Midbrain (tissue), 1 donor: ENCODE measurements around the gene UBE2G2.
"Not testable (repeated sequence)": the region's sequence is repeated elsewhere in the genome, so short reads cannot be mapped to it uniquely, and the experiment has no call there.

Experiments
- DNase-seq: peaks from one replicate; lab custom pipeline; 2025; lab: John Stamatoyannopoulos, UW

The UBE2G2 gene

DNA sequence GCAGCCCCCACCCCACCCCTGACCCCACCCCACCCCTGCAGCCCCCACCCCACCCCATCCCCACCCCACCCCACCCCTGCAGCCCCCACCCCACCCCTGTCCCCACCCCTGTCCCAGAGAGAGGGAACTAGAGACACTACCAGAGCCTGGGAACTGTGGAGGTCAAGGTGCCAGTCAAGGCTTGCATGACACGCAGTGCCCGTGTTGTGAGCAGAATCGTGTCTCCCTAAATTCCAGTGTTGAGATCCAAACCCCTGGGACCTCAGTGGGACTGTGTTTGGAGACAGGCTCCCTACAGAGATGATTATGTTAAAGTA, 34.7 kb upstream of the UBE2G2 start:
- DNase-seq, result no peak

DNA sequence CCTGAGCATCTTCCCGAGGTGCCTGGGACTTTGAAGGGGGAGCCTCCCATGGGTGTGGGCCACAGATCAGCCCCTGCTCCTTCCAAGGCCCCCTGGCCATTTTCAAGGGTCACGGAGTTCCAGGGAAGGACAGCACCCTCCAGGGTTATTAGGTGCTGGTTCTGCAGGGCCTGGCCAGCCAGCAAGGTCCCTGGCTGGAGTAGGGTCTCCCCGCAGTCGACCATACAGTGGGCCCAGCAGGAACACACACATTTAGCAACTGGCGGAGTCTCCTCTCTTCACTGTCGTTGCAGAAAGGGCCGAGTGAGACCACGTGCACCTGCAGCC, 34.0 kb upstream of the UBE2G2 start:
- no peak for DNase-seq

DNA sequence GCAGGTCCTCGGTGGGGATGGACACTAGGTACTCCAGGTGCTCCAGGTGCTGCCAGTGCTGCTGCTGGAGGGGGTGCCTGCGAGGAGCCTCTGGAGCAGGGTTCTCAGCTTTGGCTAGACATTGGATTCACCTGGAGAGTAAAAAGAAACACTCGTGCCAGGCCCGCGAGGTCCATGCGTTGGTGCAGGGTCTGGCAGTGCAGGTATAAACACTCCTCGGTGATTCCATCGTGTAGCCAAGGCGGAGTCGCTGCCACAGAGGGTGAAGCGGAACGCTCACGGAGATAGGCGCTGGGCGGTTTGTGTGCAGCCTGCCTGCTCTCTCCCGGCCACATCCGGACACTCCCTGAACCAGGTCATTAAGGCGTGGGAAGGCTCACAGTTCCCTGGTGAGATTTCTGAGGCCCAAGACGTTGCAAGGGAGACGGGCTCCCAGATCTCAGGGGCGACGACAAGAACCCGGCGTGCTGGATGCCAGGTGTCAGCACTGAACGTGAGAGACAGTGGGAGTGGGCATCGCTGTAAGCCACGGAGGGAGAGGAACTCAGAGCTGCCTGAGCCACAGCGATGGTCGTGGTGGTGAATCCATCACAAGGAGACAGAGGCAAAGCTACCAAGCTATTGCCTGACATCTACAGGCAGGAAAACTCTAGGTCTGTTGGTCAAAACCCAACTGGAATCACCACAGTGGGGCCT, 33.5 kb upstream of the UBE2G2 start:
- no peak for DNase-seq

DNA sequence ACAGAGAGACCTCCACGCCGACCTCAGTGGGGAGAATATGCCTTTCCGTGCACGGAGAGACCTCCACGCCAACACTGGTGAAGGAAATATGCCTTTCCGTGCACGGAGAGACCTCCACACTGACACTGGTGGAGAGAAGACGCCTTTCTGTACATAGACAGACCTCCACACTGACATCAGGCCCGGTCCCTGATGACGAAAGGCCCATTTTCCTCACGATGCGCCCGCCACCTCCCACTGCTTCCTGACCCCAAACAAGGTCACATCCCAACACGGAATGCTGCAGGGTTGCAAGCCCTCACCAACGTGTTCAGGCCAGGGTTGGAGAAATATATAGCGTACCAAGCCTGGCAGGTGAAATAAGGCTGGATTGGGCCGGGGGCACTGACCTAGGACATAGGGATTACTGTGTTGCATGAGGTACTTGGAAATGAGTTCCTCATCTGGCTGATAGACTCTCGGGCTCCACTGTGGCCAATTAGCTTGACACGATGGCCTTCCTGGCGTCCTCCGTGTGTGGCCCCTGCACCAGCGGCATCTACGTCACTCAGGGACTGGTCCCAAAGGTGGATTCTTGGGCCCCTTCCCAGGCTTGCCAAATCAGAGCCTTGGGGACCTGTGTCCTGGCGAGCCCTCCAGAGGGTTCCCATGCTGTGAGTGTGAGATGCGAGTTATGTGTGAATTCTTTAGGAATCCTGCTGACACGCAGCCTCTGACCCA, 32.8 kb upstream of the UBE2G2 start:
- DNase-seq, result no peak

DNA sequence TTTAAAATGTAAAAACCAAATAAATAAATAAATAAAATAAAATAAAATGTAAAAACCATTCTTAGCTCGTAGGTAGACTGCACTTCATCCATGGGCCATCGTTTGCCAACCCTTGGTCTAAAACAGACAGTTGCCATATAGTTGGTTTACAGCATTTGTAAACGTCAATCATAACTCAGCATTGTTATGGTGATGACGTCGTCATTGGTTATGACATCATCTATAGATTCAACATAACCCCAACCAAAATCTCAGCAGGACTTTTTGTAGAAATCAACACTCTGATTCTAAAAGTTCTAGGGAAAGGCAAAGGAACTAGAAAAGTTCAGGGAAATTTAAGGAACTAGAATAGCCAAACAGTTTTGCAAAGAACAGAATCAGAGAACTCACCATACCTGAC, 32.0 kb upstream of the UBE2G2 start:
- DNase-seq, result no peak

DNA sequence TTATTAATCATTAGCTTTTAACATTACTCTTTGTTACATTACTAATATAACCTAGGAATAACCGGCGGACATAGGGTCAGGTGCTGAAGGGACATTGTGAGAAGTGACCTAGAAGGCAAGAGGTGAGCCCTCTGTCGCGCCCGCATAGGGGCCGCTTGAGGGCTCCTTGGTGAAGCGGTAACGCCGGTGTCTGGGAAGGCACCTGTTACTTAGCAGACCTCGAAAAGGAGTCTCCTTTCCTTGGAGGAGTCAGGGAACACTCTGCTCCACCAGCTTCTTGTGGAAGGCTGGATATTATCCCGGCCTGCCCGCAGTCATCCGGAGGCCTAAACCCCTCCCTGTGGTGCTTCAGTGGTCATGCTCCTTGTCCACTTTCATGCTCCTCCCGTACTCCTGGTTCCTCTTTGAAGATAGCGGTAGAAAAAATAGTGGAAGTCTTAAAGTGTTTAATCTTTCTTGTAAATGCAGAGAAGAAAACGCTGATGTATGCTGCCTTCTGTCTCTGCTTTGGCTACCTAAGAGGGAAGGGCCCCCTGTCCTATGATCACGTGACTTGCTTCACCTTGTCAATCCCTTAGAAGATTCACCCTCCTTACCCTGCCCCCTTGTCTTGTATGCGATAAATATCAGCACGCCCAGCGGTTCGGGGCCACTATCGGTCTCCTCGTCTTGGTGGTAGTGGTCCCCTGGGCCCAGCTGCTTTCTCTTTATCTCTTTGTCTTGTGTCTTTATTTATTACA, 31.1 kb upstream of the UBE2G2 start:
- DNase-seq, result not testable (repeated sequence)

DNA sequence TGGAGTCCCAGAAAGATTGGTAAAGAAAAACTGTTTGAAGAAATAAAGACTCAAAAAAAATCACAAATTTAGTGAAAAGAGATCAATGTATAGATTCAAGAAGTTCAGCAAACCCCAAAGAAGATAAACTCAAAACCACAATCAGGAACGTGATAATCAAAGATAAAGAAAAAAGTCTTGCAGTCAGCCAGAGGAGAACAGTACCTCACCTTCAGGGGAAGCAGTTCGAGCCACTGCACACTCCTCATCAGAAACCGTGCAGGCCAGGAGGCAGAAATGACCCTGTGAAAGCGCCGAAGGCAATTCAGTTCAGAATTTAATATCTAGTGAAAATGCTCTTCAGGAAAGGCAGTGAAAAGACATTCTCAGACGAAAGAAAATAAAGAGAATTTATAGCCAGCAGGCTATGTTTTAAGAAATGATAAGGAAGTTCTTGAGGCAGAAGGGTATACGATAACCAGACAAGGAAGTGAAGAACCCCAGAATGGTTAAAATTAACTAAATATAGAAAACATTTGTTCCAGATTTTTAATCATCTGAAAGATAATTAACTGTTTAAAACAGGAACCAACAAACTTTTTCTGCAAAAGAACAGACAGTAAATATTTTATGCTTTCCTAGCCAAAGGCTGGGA, 29.7 kb upstream of the UBE2G2 start:
- no peak for DNase-seq

DNA sequence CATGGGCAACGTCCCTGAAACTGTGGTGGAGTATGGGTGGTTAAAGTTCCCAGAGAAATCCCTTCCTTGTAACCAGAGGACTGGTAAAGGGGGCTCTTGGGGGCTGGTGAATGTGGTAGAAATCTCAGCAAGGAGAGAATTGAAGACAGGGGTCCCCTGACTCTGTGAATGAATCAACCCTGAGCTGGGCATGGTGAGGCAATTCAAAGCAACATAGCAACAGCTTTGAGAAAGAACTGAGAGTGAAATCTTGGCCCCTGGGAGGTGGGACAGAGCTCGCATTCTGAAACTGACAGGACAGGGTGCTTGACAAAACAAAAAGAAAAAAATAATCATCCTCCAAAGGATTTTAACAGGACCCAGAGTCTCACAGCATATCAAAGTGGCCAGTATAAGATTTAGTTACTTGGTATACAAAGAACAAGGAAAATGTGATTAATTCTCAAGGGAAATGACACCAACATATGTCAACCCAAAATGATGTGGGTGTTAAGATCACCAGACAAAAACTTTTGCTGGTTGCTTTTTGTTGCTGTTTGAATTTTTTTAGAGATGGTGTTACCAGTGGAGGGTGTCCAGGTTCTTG, 28.0 kb upstream of the UBE2G2 start:
- DNase-seq, result no peak

DNA sequence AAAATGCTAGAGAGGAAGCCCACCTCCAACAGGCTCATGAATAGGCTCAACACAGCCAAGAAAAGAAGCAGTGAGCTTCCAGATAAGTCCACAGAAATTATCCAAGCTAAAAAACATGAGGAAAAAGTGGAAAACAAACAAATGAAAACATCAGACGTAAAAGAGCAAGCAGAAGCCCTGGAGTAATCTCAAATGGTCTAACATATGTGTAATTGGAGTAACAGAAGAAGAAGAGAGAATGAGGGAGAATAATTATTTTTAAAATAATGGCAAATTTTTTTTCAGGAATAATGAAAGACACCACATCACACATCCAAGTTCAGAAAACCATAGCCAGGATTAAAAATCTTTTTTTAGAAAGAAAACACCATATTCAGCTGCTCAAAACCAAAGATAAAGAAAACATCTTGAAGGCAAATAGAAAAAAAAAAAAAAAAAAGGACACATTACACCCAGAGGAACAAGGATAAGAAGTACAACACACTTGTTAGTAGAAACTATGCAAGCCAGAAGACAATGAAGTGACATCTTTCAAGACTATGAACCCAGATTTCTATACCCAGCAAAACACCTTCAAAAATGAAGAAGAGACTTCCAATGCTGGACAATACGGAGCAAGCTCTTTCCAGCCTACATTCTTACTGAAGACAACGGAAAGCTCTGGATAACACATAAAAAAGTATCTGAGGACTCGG, 26.9 kb upstream of the UBE2G2 start:
- no peak for DNase-seq

DNA sequence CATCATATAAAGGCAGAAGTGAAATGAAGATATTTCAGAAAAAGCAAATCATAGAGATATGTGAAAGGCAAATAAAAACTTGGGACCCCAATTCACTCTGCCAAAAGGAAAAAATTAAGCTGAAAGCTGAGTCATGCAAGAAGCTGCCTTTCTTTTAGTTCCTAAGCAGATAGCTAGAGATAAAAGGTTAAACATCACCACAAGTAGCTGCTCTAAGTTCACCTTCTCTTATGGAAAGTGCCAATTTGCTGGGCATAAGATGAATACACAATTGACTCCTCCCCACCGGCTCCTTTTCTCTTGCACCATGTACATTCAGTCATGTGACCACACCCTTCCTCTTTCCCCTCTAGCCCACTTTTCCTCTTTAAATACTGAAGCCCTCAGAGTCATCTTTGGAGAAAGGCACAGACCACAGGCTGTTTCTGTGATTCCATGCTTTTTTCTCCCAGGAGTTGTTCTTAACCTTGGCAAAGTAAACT, 21.6 kb upstream of the UBE2G2 start:
- no peak for DNase-seq

DNA sequence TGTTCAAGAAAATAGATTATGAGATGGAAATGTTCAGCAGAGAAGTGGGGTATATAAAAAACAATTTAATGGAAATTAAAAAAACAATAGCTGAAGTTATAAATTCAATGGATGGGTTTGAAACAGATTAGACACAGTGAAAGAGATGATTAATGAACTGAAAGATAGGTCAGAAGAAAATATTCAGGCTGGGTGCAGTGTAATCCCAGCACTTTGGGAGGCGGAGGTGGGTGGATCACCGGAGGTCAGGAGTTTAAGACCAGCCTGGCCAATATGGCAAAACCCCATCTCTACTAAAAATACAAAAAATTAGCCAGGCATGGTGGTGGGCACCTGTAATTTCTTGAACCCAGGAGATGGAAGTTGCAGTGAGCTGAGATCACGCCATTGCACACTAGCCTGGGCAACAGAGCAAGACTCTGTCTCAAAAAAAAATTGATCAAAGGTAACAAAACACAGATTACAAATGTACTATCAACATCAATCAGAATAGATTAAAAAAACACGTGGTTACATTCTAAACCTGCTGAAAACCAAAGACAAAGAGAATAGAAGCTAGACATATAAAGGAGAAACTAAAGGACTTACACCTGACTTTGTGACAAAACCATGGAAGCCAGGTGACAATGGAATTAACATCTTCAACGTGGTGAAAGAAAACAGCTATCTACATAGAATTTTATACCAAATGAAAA, 21.0 kb upstream of the UBE2G2 start:
- DNase-seq, result no peak

DNA sequence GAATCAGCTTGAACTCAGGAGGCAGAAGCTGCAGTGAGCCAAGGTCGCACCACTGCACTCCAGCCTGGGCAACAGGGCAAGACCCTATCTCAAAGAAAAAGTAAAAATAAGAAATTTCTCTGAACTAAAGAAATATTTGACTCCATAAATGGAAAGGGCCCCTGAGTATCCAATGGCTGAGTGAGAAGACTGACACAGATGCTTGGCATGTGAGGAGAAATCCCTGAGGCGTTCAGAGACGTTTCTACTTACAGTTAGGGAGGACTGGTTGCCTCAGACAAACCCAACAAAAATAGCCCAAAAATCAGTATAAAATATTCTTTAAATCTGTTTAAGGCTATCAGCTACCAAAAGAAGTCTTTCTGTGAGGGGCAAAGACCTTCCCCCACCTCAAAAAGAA, 19.2 kb upstream of the UBE2G2 start:
- DNase-seq, result no peak

DNA sequence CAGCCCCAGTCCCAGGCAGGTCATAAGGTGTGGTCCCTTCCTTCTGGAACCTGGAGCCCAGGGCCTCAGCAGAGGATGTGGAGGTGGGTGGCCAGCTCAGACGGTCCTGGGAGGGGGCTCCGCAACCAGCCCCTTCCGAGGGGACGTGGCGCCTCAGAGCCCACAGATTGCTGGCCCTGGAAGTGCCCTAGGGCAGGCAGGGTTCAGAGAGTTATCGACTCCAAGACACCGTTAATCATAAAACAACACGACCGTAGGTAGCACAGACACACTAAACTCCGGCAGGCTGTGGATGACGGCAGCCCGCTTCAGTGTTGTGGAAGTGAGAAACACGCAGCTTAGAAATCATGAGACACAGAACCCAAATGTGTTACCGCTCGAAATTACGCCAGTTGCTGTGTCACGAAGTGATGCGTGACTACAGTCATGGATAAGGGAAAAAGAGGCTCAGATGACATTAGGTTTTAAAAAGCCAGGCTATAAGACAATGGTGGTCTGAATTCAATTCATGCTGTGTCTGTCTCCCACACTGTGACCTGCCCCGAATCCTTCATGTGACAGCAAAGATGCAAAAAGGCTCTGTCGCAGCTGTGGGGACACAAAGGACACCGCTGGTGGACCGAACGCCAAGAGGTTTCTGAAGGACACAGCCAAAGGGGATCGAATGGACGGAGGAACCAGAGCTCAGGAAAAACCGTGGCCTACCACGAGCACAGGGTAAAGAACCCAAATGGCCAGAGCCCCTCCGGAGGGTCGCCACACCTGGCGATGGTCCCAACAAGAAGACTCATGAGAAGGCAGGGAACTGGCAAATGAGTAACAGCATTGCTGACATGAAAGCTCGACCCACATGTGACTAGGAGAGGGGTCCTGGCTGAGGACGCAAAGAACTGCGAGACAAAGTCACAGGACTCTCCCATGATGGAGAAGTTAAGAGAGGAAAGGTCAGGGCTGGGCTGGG, 17.9 kb upstream of the UBE2G2 start:
- no peak for DNase-seq

DNA sequence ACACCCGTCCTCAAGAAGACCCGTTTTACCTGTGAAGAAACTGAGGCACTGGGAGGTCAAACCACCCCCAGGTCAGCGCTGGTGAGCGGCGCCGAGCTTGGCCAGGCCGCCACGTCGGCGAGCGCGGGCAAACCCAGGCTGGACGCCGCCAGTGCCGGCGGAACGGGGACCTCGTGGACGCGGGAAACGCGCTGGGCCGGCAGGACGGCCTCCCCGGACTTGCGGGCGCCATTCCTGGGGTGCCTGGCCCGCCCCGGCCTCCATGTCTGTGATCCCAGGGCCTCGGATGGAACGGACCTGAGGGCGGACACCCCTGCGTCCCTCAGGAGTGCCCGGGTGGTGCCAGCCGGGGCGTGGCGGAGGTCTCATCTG, 17.0 kb upstream of the UBE2G2 start:
- no peak for DNase-seq

DNA sequence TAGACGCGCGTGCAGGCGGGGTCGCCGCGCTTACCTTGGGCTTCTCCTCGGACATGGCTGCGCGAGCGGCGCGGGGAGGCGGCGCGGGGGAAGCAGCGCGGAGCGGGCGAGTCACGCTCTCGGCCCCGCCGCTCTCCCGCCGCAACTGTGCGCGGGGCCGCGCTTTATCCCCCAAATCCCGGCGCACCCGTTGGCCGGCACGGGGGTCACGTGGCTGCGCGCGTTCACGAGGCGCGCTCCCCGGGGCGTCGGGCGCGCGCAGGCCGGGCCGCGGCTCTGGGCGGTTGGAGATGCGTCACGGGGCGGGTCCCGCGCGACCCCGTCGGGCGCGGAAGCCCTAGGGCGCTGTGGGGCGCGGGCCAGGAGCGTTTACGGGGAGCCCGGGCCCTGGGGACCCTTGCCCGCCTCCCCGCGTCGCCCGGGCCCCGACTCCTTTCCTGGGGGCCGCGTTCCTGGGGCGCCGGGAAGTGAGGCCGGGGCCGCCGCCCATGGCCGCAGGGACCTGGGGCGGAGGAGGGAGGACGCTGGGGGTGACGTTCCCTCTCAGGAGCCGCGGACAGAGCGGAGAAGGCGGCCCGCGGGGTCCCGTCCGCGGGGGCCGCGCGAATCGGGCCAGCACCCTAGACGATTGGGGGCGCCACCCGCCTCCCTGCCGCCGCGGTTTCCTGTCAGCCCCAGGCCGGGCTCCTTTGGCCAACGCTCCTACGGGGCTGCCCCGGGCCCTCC, 16.5 kb upstream of the UBE2G2 start, which contains the start of gene SUMO3:
Gene SUMO3 (minus strand): TSS at position 149 of the 726 bp plus-strand sequence. CDS start 94 bp downstream, at position 55.
- DNase-seq, result peak; percentile 78

DNA sequence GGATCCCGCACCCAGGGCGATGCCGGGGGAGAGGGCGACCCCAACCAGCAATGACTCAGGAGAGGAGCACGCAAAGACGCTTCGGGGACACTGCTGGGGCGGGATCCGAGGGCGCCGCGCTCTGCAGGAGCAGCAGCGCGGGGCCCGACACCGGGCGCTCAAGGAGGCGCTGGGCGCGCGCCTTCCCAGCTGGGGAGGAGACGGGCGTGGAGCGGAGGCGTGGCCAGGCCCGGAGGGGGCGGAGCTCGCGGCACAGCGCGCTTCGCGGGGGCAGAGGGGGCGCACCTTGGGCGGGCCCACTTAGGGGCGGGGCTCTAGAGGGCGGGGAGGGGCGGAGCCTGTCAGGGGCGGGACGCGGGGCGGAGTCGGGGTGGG, 15.9 kb upstream of the UBE2G2 start:
- DNase-seq, result peak; percentile 91

DNA sequence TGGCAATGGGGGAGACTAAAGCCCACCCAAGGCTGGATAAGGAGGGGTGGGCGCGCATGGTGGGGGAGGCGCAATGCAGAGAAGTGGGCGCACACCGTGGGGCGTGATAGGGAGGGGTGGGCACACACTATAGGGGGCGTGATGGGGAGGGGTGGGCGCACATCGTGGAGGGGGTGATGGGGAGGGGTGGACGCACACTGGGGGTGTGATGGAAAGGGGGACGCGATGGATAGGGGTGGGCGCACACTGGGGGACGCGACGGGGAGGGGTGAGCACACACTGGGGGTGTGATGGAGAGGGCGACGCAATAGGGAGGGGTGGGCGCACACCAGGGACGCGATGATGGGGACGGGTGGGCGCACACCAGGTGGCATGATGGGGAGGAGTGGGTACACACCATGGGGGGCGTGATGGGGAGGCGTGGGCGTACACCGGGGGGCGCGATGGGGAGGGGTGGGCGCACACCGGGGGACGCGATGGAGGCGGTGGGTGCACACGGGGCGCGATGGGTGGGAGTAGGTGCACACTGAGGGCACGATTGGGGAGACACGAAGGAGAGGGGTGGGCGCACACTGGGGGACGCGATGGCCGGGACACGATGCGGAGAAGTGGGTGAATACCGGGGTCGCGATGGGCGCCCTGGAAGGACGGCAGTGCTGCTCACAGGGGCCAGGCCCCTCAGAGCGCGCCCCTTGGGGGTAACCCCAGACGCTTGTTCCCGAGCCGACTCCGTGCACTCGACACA, 15.3 kb upstream of the UBE2G2 start:
- no peak for DNase-seq

DNA sequence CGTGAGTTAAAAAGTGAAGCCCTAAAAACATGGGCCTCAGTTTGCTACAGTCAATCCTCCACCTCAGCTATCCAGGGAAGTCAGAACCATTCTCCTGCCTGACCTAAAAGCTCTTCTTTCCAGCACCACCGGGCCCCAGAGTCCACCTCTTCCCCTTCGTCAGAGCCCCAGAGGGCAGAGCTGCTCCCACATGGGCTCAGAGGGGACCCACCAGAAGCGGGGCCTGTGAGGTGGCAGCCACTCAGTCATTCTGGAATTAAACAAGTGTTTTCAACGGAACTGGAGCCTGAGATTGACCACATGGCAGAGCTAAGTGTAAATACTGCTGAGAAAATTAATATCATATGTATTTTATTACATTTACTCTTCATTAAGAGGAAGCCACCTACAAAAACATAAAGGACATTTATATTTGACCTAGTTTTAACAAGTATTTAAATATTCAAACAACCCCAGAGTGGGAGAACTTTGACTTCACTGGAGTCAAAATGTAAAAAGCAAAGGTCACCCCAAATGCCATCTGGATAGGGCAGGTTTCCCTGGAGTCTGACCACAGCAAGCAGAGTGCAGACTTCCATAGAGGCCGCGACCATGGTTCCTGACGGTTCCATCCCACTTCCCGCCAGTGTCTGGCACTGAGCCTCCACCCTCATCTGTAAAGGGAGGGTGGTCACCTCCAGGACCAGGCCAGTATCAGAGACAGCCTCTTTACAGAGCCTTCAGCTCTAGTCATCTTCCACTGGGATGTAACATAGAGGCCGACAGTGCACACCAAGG, 14.4 kb upstream of the UBE2G2 start:
- no peak for DNase-seq
